ENCODE measurements around the gene SCN9A. TPM values are rescaled to one million over a fixed set of nuclear protein-coding genes. Genes with fewer than 3 reads are reported as not detected.
A peak's percentile ranks its signal among the peaks of the same experiment; 100 is the strongest.

SCN9A gene
- polyA plus RNA-seq, 4 donors: 1.6 to 2.7 (median 1.9) TPM

GRCh38 chr2:166184789-166185188, 191.0 kb downstream of the SCN9A start:
- no peak for DNase-seq (ENCODE audit: low read depth in 4 of 4, low spot score in 3 of 4)

- no peak for DNase-seq (ENCODE audit: low read depth in 4 of 4, low spot score in 3 of 4)
These were observed 194.0 kb downstream of the SCN9A start for GRCh38 chr2:166181813-166182154.

- DNase-seq (ENCODE audit: low read depth in 4 of 4, low spot score in 3 of 4): peak in 3 of 4 donors; percentile 28 to 35 (median 35)
These were observed 194.6 kb downstream of the SCN9A start for GRCh38 chr2:166180951-166181812.

- DNase-seq (ENCODE audit: low read depth in 4 of 4, low spot score in 3 of 4): no peak
These were observed 196.5 kb downstream of the SCN9A start for GRCh38 chr2:166179201-166179600.

- DNase-seq (ENCODE audit: low read depth in 4 of 4, low spot score in 3 of 4): no peak
These were observed 202.5 kb downstream of the SCN9A start for GRCh38 chr2:166173263-166173662.

- no peak for DNase-seq (ENCODE audit: low read depth in 4 of 4, low spot score in 3 of 4)
These were observed 204.5 kb downstream of the SCN9A start for GRCh38 chr2:166171216-166171615.

- no peak for DNase-seq (ENCODE audit: low read depth in 4 of 4, low spot score in 3 of 4)
These were observed 205.4 kb downstream of the SCN9A start for GRCh38 chr2:166170356-166170755.

- peak in 1 of 4 donors; percentile 12 for DNase-seq (ENCODE audit: low read depth in 4 of 4, low spot score in 3 of 4)
These were observed 208.3 kb downstream of the SCN9A start for GRCh38 chr2:166167449-166167848.

- no peak for DNase-seq (ENCODE audit: low read depth in 4 of 4, low spot score in 3 of 4)
These were observed 212.0 kb downstream of the SCN9A start for GRCh38 chr2:166163775-166164174.

GRCh38 chr2:166158546-166158945, 217.2 kb downstream of the SCN9A start:
- no peak for DNase-seq (ENCODE audit: low read depth in 4 of 4, low spot score in 3 of 4)

GRCh38 chr2:166157578-166157977, 218.2 kb downstream of the SCN9A start:
- no peak for DNase-seq (ENCODE audit: low read depth in 4 of 4, low spot score in 3 of 4)

GRCh38 chr2:166156985-166157490, 218.7 kb downstream of the SCN9A start:
- no peak for DNase-seq (ENCODE audit: low read depth in 4 of 4, low spot score in 3 of 4)

GRCh38 chr2:166155589-166155988, 220.2 kb downstream of the SCN9A start:
- DNase-seq (ENCODE audit: low read depth in 4 of 4, low spot score in 3 of 4): no peak

- DNase-seq (ENCODE audit: low read depth in 4 of 4, low spot score in 3 of 4): no peak
These were observed 220.9 kb downstream of the SCN9A start for GRCh38 chr2:166154685-166155338.

GRCh38 chr2:166152064-166152463, 223.7 kb downstream of the SCN9A start:
- DNase-seq (ENCODE audit: low read depth in 4 of 4, low spot score in 3 of 4): no peak

GRCh38 chr2:166148500-166149400, 227.0 kb downstream of the SCN9A start:
- no peak for DNase-seq (ENCODE audit: low read depth in 4 of 4, low spot score in 3 of 4)

GRCh38 chr2:166147883-166148282, 227.9 kb downstream of the SCN9A start:
- DNase-seq (ENCODE audit: low read depth in 4 of 4, low spot score in 3 of 4): no peak

Data from right renal pelvis (tissue), 4 donors.